Measurements from ENCODE around the gene LAMA3. TPM values are rescaled to one million over a fixed set of nuclear protein-coding genes. Genes with fewer than 3 reads are reported as not detected.
A peak's percentile ranks its signal among the peaks of the same experiment; 100 is the strongest.

The LAMA3 gene
- total and polyA plus RNA-seq, 8 donors = 2.1 to 13.9 (median 5.1) TPM

DNA sequence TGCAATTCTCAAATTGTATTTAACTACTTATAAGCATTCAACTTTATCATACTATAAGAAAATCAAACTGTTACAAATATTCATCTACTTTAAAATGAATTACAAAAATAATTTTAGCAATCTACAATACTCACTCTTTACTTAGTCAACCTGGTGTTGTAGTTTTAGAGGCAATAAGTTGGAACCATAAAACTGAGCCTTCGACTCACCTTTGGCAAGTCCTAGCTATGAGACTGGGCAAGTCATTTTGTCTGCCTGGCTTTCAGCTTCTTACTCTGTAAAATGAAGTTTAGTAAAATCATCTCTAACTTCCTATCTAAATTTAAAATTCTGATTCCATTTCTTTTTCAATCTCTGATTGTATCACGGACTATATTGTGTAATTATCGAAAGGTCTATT is 161.0 kb downstream of the LAMA3 start:
- intact Hi-C loops (cut with DNase I) = no loop called here
- no peak for FAIRE-seq
- ATAC-seq = no peak
- Histone ChIP-seq H3K36me3 (no peaks in the 10 kb centered on the region), H3K4me1 (no peaks in the 10 kb centered on the region), H3K27ac (no peak overlapping the region), H3K9me3 (no peaks in the 10 kb centered on the region), H3K27me3 (no peaks in the 10 kb centered on the region), H3K4me3 (no peak overlapping the region)
- no peak for DNase-seq
- TF ChIP-seq, protein P1, sequence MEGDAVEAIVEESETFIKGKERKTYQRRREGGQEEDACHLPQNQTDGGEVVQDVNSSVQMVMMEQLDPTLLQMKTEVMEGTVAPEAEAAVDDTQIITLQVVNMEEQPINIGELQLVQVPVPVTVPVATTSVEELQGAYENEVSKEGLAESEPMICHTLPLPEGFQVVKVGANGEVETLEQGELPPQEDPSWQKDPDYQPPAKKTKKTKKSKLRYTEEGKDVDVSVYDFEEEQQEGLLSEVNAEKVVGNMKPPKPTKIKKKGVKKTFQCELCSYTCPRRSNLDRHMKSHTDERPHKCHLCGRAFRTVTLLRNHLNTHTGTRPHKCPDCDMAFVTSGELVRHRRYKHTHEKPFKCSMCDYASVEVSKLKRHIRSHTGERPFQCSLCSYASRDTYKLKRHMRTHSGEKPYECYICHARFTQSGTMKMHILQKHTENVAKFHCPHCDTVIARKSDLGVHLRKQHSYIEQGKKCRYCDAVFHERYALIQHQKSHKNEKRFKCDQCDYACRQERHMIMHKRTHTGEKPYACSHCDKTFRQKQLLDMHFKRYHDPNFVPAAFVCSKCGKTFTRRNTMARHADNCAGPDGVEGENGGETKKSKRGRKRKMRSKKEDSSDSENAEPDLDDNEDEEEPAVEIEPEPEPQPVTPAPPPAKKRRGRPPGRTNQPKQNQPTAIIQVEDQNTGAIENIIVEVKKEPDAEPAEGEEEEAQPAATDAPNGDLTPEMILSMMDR (IDR thresholded peaks at IDR 0.05) = no peak
- 94 to 96% methylated on average over 3 of the region's 3 CpGs for WGBS, 2 donors

GRCh38 chr18:23851470-23852002 is 162.3 kb downstream of the LAMA3 start:
- WGBS, 2 donors = 16 to 21% methylated on average over 3 of the region's 3 CpGs
- Histone ChIP-seq H3K27ac (no peak overlapping the region), H3K9me3 (no peaks in the 10 kb centered on the region), H3K27me3 (no peaks in the 10 kb centered on the region), H3K36me3 (no peaks in the 10 kb centered on the region), H3K4me1 (no peaks in the 10 kb centered on the region), H3K4me3 (no peak overlapping the region)
- peak in 1 of 6 donors; percentile 19 for DNase-seq
- FAIRE-seq = no peak
- TF ChIP-seq, protein P1 (IDR thresholded peaks at IDR 0.05) = no peak
- intact Hi-C loops (cut with DNase I) = no loop called here
- ATAC-seq = peak in 3 of 4 donors; percentile 70 to 87 (median 76)

DNA sequence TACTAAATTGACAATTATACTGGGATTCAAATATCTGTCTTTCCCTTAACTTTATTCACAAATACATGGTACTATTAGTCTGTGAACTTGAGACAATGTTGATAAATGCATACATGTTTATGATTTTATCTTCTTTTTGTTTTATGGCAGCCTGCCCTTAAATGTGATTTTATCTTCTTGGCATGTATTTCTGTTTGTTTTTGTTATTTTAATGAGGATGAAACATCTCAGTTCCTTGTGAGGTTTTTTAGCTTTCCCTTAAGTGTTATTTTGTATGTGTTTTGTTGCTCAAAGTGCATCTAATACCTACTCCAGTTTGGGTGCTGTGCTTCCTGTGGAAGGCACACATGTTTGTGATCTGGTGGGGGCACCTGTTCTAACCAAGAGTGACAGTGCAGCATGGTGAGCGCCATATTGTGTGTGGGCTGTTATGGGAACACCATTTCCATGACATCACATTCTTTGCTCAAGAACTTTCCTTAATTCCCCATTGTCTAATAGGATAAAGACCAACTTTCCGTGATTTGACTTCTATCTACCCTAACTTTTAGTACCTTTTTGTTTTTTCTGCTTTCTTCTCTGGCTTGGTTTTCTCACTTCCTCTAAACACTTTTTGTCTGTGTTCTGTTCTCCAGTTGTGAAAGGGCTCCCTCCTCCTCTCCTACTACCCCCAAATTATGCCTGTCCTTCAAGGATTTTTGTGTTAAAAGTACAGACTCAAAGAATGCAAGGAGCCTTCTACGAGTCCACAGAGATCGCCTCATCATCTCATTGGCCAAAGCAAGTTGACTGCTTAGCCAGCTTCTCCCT is 163.2 kb downstream of the LAMA3 start:
- TF ChIP-seq, protein P1 (IDR thresholded peaks at IDR 0.05) = no peak

DNA sequence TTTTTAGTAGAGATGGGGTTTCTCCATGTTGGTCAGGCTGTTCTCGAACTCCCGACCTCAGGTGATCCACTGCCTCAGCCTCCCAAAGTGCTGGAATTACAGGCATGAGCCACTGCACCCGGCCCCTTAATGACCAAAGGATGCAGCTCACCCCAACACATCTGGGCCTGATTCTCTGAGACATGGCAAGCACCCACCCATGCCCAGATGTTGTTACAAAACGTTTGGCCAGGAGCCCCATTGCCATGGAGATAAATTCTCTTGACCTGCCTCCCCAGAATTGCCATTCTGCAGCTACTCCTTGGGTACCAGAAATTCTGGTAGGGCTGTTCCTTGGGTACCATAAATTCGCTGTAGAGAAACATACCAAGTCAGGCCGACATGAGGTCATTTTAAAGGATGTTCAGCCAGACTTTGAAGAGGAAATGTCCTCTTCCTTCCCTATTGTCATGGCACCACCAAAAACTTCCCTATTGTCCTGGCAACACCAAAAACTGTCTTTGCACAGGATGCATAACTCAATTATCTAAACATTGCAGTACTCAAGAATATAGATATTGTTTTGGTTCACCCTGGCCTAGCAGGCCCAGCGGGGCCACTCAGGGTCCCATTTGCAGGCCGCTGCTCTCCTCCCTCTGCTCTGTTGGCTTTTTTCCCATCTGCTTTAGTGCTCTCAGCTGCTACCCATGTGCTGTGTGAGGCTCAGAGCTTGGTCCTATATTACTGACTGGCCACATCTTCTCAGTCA is 164.4 kb downstream of the LAMA3 start:
- H3K36me3 ChIP-seq = no peaks in the 10 kb centered on the region
- H3K27ac ChIP-seq = no peak overlapping the region
- 88% methylated on average over 8 of the region's 8 CpGs for WGBS, 2 donors
- H3K4me1 ChIP-seq = no peaks in the 10 kb centered on the region
- ATAC-seq (no peak), DNase-seq (no peak), FAIRE-seq (no peak)
- intact Hi-C loops (cut with DNase I) = no loop called here
- H3K27me3 ChIP-seq = no peaks in the 10 kb centered on the region
- no peaks in the 10 kb centered on the region for H3K9me3 ChIP-seq
- H3K4me3 ChIP-seq = no peak overlapping the region
- TF ChIP-seq, protein P1 (IDR thresholded peaks at IDR 0.05) = no peak

More for the DNA sequence above, 163.2 kb downstream of the LAMA3 start:
- 96 to 98% methylated on average over 4 of the region's 4 CpGs for WGBS, 2 donors
- Histone ChIP-seq H3K9me3 (no peaks in the 10 kb centered on the region), H3K4me3 (no peak overlapping the region), H3K36me3 (no peaks in the 10 kb centered on the region), H3K27ac (no peak overlapping the region), H3K27me3 (no peaks in the 10 kb centered on the region), H3K4me1 (no peaks in the 10 kb centered on the region)
- intact Hi-C loops (cut with DNase I) = no loop called here
- DNase-seq (no peak), ATAC-seq (no peak), FAIRE-seq (no peak)
